DND-41 (cell line): Measurements from ENCODE around the gene LPAR1.

Source experiments
- CTCF ChIP-seq: IDR thresholded peaks from 2 replicates; pipeline ENCODE4 v1.5.1; 2012; ENCODE audit warnings: borderline replicate concordance, low read length, moderate library complexity, mild to moderate bottlenecking; ENCODE audit not compliant: poor library complexity, severe bottlenecking; ENCODE audit errors: extremely low read depth
- EZH2 ChIP-seq: IDR thresholded peaks from 3 replicates; pipeline ENCODE4 v1.6.1; 2012; ENCODE audit warnings: borderline replicate concordance, low read depth, mild to moderate bottlenecking, moderate library complexity, low read length, inconsistent platforms; ENCODE audit not compliant: severe bottlenecking

GRCh38 chr9:110842169-110842568 is 196.1 kb downstream of the LPAR1 start:
- TF ChIP-seq CTCF (no peak), EZH2 (no peak)
